Astrocyte (in vitro differentiated cells and primary cell): ENCODE data around the gene KCNMA1.

ENCODE experiments used
- CTCF ChIP-seq: IDR thresholded peaks from 2 replicates; pipeline ENCODE4 v1.5.1; 2011; ENCODE audit warnings: low read depth, mild to moderate bottlenecking, inconsistent platforms, low read length, moderate library complexity; ENCODE audit not compliant: insufficient read depth
- EZH2 ChIP-seq: IDR thresholded peaks from 2 replicates; pipeline ENCODE4 v1.6.1; 2012; ENCODE audit warnings: mild to moderate bottlenecking, low read length, inconsistent platforms; ENCODE audit not compliant: insufficient read depth

DNA sequence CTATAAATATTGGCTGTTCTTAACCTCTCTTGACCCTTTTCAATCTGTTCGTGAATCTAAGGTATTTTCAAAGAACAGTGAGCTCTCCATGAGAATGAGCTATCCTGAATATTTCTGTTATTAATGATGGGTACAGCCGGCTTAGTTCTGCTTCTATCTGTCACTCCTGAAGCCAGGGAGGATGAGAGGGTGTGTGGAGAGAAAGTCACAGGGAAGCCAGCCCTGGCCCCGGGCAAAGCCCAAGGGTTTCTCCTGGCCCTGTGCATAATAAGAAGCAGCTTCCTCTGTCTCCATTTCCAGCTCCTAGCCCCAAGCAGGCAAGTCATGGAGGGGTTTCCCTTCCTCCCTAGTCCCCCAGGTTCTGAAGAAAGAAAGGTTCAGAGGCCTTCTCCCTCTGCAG lies 151.1 kb downstream of the KCNMA1 start:
- TF ChIP-seq CTCF (no peak), EZH2 (no peak)
